Mesenchymal stem cell (in vitro differentiated cells and primary cell): Measurements from ENCODE around the gene PRICKLE2.

Source experiments
- DNase-seq: peaks from one replicate; pipeline ENCODE4 v3.0.0-alpha.2; 2013
- H2AFZ ChIP-seq: one replicate; pipeline ENCODE4 v1.6.1; 2013; ENCODE audit warnings: low read depth, mild to moderate bottlenecking, control low read depth, inconsistent platforms, low read length, moderate library complexity
- H2AK5ac ChIP-seq: 2 replicates; pipeline ENCODE4 v1.6.1; 2013; ENCODE audit warnings: low read length, moderate library complexity, mild to moderate bottlenecking, inconsistent platforms; ENCODE audit not compliant: severe bottlenecking
- H2BK120ac ChIP-seq: one replicate; pipeline ENCODE4 v1.6.1; 2013; ENCODE audit warnings: low read depth, mild to moderate bottlenecking, inconsistent platforms, low read length, moderate library complexity
- H2BK12ac ChIP-seq, 2 experiments: one replicate each; pipeline ENCODE4 v1.6.1; 2013; ENCODE audit warnings: inconsistent platforms in 2 of 2, low read length in 2 of 2, mild to moderate bottlenecking in 2 of 2, moderate library complexity in 2 of 2, control low read depth in 1 of 2
- H2BK15ac ChIP-seq: one replicate; pipeline ENCODE4 v1.6.1; 2013; ENCODE audit warnings: mild to moderate bottlenecking, low read depth, inconsistent platforms; ENCODE audit not compliant: poor library complexity, severe bottlenecking
- H2BK5ac ChIP-seq: 2 replicates; pipeline ENCODE4 v1.6.1; 2013; ENCODE audit warnings: low read depth, mild to moderate bottlenecking, low read length, control low read depth, inconsistent platforms; ENCODE audit not compliant: poor library complexity, severe bottlenecking
- H3K14ac ChIP-seq, 2 experiments: one replicate each; pipeline ENCODE4 v1.6.1; 2013; ENCODE audit warnings: inconsistent platforms in 2 of 2, low read length in 2 of 2, control low read depth in 1 of 2, mild to moderate bottlenecking in 1 of 2, moderate library complexity in 1 of 2
- H3K18ac ChIP-seq, 2 experiments: one replicate each; pipeline ENCODE4 v1.6.1; 2013; ENCODE audit warnings: inconsistent platforms in 2 of 2, low read length in 2 of 2, control low read depth in 1 of 2, low read depth in 1 of 2, mild to moderate bottlenecking in 1 of 2
- H3K23ac ChIP-seq, 2 experiments: one replicate each; pipeline ENCODE4 v1.6.1; 2013; ENCODE audit warnings: inconsistent platforms in 2 of 2, low read length in 2 of 2, mild to moderate bottlenecking in 2 of 2, moderate library complexity in 2 of 2, control low read depth in 1 of 2
- H3K27ac ChIP-seq: 2 replicates; pipeline ENCODE4 v1.5.1; 2013; ENCODE audit warnings: mild to moderate bottlenecking, moderate library complexity, low read length, control low read depth, inconsistent platforms; ENCODE audit not compliant: poor library complexity, severe bottlenecking
- H3K27me3 ChIP-seq, 2 experiments: 2 replicates each; pipeline versions ENCODE4 v1.6.1 to v1.7.0; 2013; ENCODE audit warnings: low read length in 2 of 2, mild to moderate bottlenecking in 2 of 2, moderate library complexity in 2 of 2, control low read depth in 1 of 2, inconsistent platforms in 1 of 2; ENCODE audit not compliant: control insufficient read depth in 1 of 2, insufficient read depth in 1 of 2
- H3K36me3 ChIP-seq, 2 experiments: 2 replicates each; pipeline versions ENCODE4 v1.6.1 to v1.7.0; 2013; ENCODE audit warnings: low read length in 2 of 2, control low read depth in 1 of 2, inconsistent platforms in 1 of 2, low read depth in 1 of 2, mild to moderate bottlenecking in 1 of 2; ENCODE audit not compliant: insufficient read depth in 2 of 2, control insufficient read depth in 1 of 2
- H3K4ac ChIP-seq, 2 experiments: one replicate each; pipeline ENCODE4 v1.6.1; 2013; ENCODE audit warnings: inconsistent platforms in 2 of 2, low read length in 2 of 2, mild to moderate bottlenecking in 2 of 2, moderate library complexity in 2 of 2, control low read depth in 1 of 2, low read depth in 1 of 2
- H3K4me1 ChIP-seq: 2 replicates; pipeline ENCODE4 v1.6.1; 2013; ENCODE audit warnings: low read depth, low read length, control low read depth; ENCODE audit not compliant: control insufficient read depth, insufficient read depth
- H3K4me2 ChIP-seq: 2 replicates; pipeline ENCODE4 v1.6.1; 2013; ENCODE audit warnings: low read length, mild to moderate bottlenecking, inconsistent platforms; ENCODE audit not compliant: poor library complexity, severe bottlenecking
- H3K4me3 ChIP-seq, 2 experiments: 2 replicates each; pipeline versions ENCODE4 v1.5.1 to v1.7.0; 2013; ENCODE audit warnings: low read length in 2 of 2, mild to moderate bottlenecking in 2 of 2, control low read depth in 1 of 2, low read depth in 1 of 2; ENCODE audit not compliant: insufficient read depth in 1 of 2
- H3K79me1 ChIP-seq: replicated peaks from 2 replicates; pipeline ENCODE4 v1.6.1; 2013; ENCODE audit warnings: mild to moderate bottlenecking, control low read depth, low read length, inconsistent platforms; ENCODE audit not compliant: poor library complexity, severe bottlenecking
- H3K9ac ChIP-seq: 2 replicates; pipeline ENCODE4 v1.7.0; 2013; ENCODE audit warnings: mild to moderate bottlenecking, low read length, moderate library complexity
- H3K9me3 ChIP-seq: 2 replicates; pipeline ENCODE4 v1.7.0; 2013; ENCODE audit warnings: mild to moderate bottlenecking, low read length; ENCODE audit not compliant: control insufficient read depth
- H4K8ac ChIP-seq: one replicate; pipeline ENCODE4 v1.6.1; 2013; ENCODE audit warnings: inconsistent platforms, mild to moderate bottlenecking, low read length, moderate library complexity
- H4K91ac ChIP-seq: one replicate; pipeline ENCODE4 v1.6.1; 2013; ENCODE audit warnings: mild to moderate bottlenecking, low read length, inconsistent platforms
- WGBS: methylation state at CpG from one replicate; pipeline ENCODE4 v1.1.7; 2013; ENCODE audit warnings: mixed read lengths; 5-methylcytosine and 5-hydroxymethylcytosine counted together

PRICKLE2 gene

DNA sequence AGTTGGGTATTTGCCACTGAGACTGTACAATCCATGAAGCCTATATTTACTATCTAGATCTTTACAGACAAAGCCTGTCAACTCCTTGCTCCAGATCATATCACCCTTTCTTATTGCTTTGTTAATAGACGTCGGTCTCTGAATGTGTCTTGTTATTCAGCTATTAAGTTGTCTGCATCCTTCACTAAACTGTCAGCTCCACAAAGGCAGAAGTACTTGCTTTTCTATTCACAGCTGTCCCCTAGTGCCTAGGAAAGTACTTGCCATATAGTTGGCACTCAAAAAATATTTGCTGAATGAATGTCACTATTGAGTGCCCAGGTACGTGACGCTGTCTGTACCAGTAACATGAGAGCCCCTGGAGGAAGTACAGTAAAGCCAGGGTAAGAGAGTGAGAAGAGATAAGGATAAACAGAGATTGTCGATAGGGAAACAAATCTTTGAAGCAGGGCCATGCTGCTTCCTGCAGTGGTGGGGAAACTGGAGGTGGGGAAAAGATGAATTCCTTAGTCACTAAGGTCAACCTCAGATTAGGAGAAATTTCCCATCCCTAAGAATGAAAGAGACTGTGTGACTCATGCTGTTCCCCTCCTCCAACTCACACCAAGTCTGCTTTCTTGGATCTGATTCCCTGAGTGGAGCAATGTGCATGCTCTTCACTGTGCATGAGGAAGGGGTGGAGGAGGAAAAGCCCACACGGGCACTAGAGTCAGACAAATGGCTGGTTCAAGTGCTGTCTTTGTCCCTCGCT, 36.3 kb downstream of the PRICKLE2 start:
- DNase-seq: peak; percentile 97
- H3K23ac ChIP-seq: no peak overlapping the region
- no peaks in the 10 kb centered on the region for H3K9me3 ChIP-seq
- H4K91ac ChIP-seq: no peak overlapping the region
- no peak overlapping the region for H4K8ac ChIP-seq
- peak overlapping the region; percentile 66 for H3K9ac ChIP-seq
- H2BK15ac ChIP-seq: no peak overlapping the region
- peak overlapping the region; percentile 99 for H2AK5ac ChIP-seq
- no peak overlapping the region for H3K14ac ChIP-seq
- H3K4ac ChIP-seq: no peak overlapping the region
- no peaks in the 10 kb centered on the region for H3K27me3 ChIP-seq
- peak overlapping the region in 1 of 2 experiments; percentile 43 for H3K4me3 ChIP-seq
- peak overlapping the region; percentile 48 for H2BK5ac ChIP-seq
- peak overlapping the region; percentile 99 for H3K27ac ChIP-seq
- H2BK12ac ChIP-seq: peak overlapping the region in 1 of 2 experiments; percentile 40
- no peak overlapping the region for H2AFZ ChIP-seq
- peak overlapping the region; percentile 12 for H3K4me2 ChIP-seq
- WGBS: 24% methylated on average over 6 of the region's 7 CpGs
- H3K18ac ChIP-seq: peak overlapping the region in 1 of 2 experiments; percentile 89
- peaks cover 15% of the 10 kb centered on the region for H3K4me1 ChIP-seq
- no peak overlapping the region for H2BK120ac ChIP-seq
- peaks cover 7 to 15% of the 10 kb centered on the region in 2 experiments for H3K36me3 ChIP-seq
- peaks cover 3% of the 10 kb centered on the region for H3K79me1 ChIP-seq

DNA sequence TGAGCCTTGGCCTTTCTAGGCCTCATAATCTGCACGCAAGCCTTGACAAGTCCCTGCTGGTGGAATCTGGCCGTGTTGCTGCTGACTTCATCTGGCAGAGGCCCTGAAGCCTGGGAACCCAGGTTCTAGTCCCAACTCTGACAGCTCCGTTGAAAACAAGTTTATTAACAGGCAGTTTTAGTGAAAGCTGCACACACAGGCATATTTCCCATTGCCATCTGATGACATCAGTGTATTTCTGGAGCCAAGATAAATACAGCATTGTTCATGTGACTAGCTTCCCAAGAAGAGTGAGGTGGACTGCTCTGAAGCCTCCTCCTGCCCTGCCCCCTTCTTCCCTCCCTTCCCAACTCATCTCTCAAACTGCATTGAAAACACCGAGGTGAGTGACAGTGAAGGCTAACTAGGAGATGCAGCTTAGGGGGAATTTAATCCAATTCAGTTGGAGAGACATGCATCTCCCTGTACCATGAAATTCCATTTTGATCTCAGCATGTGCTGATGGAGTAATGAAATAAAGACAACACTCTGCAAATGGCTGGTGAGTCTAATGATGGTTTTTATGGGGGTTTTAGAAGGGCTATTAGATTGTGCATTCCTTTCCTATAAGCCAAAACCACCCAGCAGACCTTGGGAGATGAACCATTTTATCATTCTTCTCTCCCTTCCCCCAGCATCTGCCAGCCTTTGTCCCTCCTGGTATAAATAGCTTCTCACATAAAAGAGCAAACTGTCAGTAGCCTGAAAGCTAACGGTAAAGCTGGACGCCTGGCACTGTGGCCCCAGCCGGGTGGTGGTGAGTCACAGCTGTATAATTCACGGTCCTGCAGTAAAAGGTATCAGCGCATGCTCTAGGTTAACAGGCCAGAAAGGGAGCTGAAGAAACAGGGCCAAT, 38.0 kb downstream of the PRICKLE2 start:
- peaks cover 4% of the 10 kb centered on the region for H3K79me1 ChIP-seq
- peak overlapping the region; percentile 86 to 89 for H3K18ac ChIP-seq
- WGBS: 1% methylated on average over 9 of the region's 9 CpGs

GRCh38 chr3:64186667-64187064, 38.6 kb downstream of the PRICKLE2 start:
- H3K9ac ChIP-seq: peak overlapping the region; percentile 75
- H3K4ac ChIP-seq: no peak overlapping the region
- no peak overlapping the region for H3K14ac ChIP-seq
- H2BK15ac ChIP-seq: no peak overlapping the region
- peak overlapping the region in 1 of 2 experiments; percentile 25 for H2BK12ac ChIP-seq
- peak overlapping the region; percentile 23 to 69 for H3K18ac ChIP-seq
- peak overlapping the region in 1 of 2 experiments; percentile 14 for H3K4me3 ChIP-seq
- peak overlapping the region; percentile 50 for H2BK120ac ChIP-seq
- H3K27me3 ChIP-seq: no peaks in the 10 kb centered on the region
- H2BK5ac ChIP-seq: peak overlapping the region; percentile 33
- H3K9me3 ChIP-seq: no peaks in the 10 kb centered on the region
- peaks cover 5% of the 10 kb centered on the region for H3K79me1 ChIP-seq
- WGBS: no CpG with 5 or more reads among the region's 2 CpGs
- H2AFZ ChIP-seq: no peak overlapping the region
- DNase-seq: no peak
- H3K4me2 ChIP-seq: no peak overlapping the region
- H4K8ac ChIP-seq: no peak overlapping the region
- peak overlapping the region; percentile 98 for H2AK5ac ChIP-seq
- peak overlapping the region; percentile 99 for H3K27ac ChIP-seq
- peaks cover 6 to 8% of the 10 kb centered on the region in 2 experiments for H3K36me3 ChIP-seq
- H3K23ac ChIP-seq: no peak overlapping the region
- peaks cover 19% of the 10 kb centered on the region for H3K4me1 ChIP-seq
- H4K91ac ChIP-seq: peak overlapping the region; percentile 14

More for the DNA sequence above, 38.0 kb downstream of the PRICKLE2 start:
- peak overlapping the region in 1 of 2 experiments; percentile 14 for H3K4me3 ChIP-seq
- peak overlapping the region; percentile 14 for H4K91ac ChIP-seq
- peak overlapping the region; percentile 60 for H4K8ac ChIP-seq
- H3K27me3 ChIP-seq: no peaks in the 10 kb centered on the region
- H3K9ac ChIP-seq: peak overlapping the region; percentile 75
- peaks cover 17% of the 10 kb centered on the region for H3K4me1 ChIP-seq
- peak overlapping the region; percentile 29 to 88 for H2BK12ac ChIP-seq
- no peak overlapping the region for H2BK15ac ChIP-seq
- H2BK5ac ChIP-seq: peak overlapping the region; percentile 39
- H2AK5ac ChIP-seq: peak overlapping the region; percentile 99
- H3K4me2 ChIP-seq: peak overlapping the region; percentile 27
- peak; percentile 98 for DNase-seq
- H3K27ac ChIP-seq: peak overlapping the region; percentile 99
- peak overlapping the region; percentile 20 to 81 for H3K4ac ChIP-seq
- H2AFZ ChIP-seq: no peak overlapping the region
- H3K36me3 ChIP-seq: peaks cover 0 to 9% of the 10 kb centered on the region in 2 experiments
- H3K23ac ChIP-seq: peak overlapping the region in 1 of 2 experiments; percentile 9
- H2BK120ac ChIP-seq: peak overlapping the region; percentile 86
- no peak overlapping the region for H3K14ac ChIP-seq
- H3K9me3 ChIP-seq: no peaks in the 10 kb centered on the region

GRCh38 chr3:64185436-64185835, 39.8 kb downstream of the PRICKLE2 start:
- no peak overlapping the region for H2BK120ac ChIP-seq
- no peak overlapping the region for H3K4me3 ChIP-seq
- no peak overlapping the region for H4K91ac ChIP-seq
- H3K9ac ChIP-seq: no peak overlapping the region
- H3K27ac ChIP-seq: peak overlapping the region; percentile 81
- peak overlapping the region; percentile 32 to 60 for H2BK12ac ChIP-seq
- no peak overlapping the region for H2BK15ac ChIP-seq
- H2AK5ac ChIP-seq: peak overlapping the region; percentile 61
- 94% methylated on average over 2 of the region's 2 CpGs for WGBS
- no peak for DNase-seq
- no peak overlapping the region for H3K14ac ChIP-seq
- peaks cover 4% of the 10 kb centered on the region for H3K79me1 ChIP-seq
- H3K36me3 ChIP-seq: peaks cover 6 to 16% of the 10 kb centered on the region in 2 experiments
- H3K4me2 ChIP-seq: no peak overlapping the region
- no peaks in the 10 kb centered on the region for H3K27me3 ChIP-seq
- H3K4ac ChIP-seq: peak overlapping the region in 1 of 2 experiments; percentile 20
- peaks cover 18% of the 10 kb centered on the region for H3K4me1 ChIP-seq
- H2AFZ ChIP-seq: no peak overlapping the region
- no peaks in the 10 kb centered on the region for H3K9me3 ChIP-seq
- H4K8ac ChIP-seq: no peak overlapping the region
- no peak overlapping the region for H2BK5ac ChIP-seq
- H3K23ac ChIP-seq: no peak overlapping the region
- no peak overlapping the region for H3K18ac ChIP-seq
